ENCODE data around the gene ATP10A. TPM values are rescaled to one million over a fixed set of nuclear protein-coding genes. Genes with fewer than 3 reads are reported as not detected.

The ATP10A gene
- total RNA-seq, 1 donor from 2014 or later = 71.9 TPM

DNA sequence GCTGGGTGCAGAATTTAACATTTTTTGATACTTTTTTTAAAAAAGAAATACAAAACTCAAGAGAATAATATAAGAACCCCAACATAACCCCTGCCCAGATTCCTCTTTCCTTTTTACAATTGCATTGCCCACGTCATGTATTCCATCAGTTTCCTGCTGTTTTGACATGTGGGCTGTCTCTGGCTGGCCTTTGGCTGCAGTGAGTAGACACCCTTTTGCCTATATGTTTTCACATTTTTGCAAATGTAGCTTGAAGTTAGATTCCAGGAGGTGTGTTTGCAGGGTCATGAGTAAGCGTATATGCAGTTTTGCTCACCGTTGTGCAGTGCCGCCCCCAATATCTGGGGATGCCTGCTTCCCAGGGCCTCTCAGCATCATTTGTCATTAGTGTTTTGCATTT is 28.0 kb upstream of the ATP10A start:
- DNase-seq (ENCODE audit: extremely low spot score, unreplicated experiment) = no peak
- peaks cover 6% of the 10 kb centered on the region for H3K4me1 Mint-ChIP-seq (ENCODE audit: unreplicated experiment)
- H3K27ac Mint-ChIP-seq (ENCODE audit: unreplicated experiment) = no peak overlapping the region

DNA sequence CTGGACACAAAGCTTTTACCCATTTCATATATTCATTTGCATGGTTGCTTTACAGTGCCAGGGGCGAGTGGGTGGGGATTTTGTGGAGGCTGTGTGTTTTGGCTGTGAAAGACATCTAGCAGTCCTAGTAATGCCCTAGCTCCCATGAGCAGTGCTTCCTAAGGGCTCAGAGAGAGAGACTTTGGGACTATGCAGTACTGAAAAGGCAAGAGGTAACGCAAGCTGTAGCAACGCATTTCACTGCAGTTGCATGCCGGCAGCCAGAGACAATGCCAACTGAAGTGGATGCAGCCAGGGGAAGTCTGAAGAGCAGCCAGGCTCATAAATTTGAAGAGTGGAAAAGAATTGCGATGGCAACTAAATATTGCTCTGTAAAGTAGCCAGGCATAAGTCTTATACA is 27.4 kb upstream of the ATP10A start:
- no peak for DNase-seq (ENCODE audit: extremely low spot score, unreplicated experiment)
- Mint-ChIP-seq H3K36me3 (ENCODE audit: unreplicated experiment) (no peaks in the 10 kb centered on the region), H3K27me3 (ENCODE audit: unreplicated experiment) (no peaks in the 10 kb centered on the region), H3K27ac (ENCODE audit: unreplicated experiment) (no peak overlapping the region), H3K4me1 (ENCODE audit: unreplicated experiment) (peaks cover 9% of the 10 kb centered on the region), H3K9me3 (ENCODE audit: unreplicated experiment) (peaks cover 11% of the 10 kb centered on the region), H3K4me3 (ENCODE audit: unreplicated experiment) (no peak overlapping the region)
- TF ChIP-seq, protein P1, sequence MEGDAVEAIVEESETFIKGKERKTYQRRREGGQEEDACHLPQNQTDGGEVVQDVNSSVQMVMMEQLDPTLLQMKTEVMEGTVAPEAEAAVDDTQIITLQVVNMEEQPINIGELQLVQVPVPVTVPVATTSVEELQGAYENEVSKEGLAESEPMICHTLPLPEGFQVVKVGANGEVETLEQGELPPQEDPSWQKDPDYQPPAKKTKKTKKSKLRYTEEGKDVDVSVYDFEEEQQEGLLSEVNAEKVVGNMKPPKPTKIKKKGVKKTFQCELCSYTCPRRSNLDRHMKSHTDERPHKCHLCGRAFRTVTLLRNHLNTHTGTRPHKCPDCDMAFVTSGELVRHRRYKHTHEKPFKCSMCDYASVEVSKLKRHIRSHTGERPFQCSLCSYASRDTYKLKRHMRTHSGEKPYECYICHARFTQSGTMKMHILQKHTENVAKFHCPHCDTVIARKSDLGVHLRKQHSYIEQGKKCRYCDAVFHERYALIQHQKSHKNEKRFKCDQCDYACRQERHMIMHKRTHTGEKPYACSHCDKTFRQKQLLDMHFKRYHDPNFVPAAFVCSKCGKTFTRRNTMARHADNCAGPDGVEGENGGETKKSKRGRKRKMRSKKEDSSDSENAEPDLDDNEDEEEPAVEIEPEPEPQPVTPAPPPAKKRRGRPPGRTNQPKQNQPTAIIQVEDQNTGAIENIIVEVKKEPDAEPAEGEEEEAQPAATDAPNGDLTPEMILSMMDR (IDR thresholded peaks at IDR 0.05) = no peak

More for the DNA sequence above, 28.0 kb upstream of the ATP10A start:
- no peaks in the 10 kb centered on the region for H3K36me3 Mint-ChIP-seq (ENCODE audit: unreplicated experiment)
- H3K27me3 Mint-ChIP-seq (ENCODE audit: unreplicated experiment) = no peaks in the 10 kb centered on the region
- no peak overlapping the region for H3K4me3 Mint-ChIP-seq (ENCODE audit: unreplicated experiment)
- TF ChIP-seq, protein P1 (IDR thresholded peaks at IDR 0.05) = no peak
- peaks cover 11% of the 10 kb centered on the region for H3K9me3 Mint-ChIP-seq (ENCODE audit: unreplicated experiment)

DNA sequence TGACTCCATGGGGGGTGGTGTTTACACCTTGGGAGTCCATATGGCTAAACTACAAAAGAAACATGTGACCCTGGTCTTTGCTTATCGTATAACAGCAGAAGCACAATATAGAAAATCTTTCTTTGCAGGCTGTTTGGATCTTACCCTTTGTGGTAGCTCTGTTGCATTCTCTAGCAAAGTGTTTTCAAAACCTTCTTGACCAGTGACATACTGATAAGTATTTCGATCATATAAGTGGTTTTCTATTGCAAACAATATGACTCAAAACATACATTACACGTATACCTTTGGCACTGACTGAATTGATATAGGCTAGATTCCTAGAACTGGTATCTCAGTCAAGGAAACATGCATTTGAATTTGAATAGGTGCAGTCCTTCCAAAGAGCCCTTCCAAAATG is 24.7 kb upstream of the ATP10A start:
- no peak overlapping the region for H3K27ac Mint-ChIP-seq (ENCODE audit: unreplicated experiment)

DNA sequence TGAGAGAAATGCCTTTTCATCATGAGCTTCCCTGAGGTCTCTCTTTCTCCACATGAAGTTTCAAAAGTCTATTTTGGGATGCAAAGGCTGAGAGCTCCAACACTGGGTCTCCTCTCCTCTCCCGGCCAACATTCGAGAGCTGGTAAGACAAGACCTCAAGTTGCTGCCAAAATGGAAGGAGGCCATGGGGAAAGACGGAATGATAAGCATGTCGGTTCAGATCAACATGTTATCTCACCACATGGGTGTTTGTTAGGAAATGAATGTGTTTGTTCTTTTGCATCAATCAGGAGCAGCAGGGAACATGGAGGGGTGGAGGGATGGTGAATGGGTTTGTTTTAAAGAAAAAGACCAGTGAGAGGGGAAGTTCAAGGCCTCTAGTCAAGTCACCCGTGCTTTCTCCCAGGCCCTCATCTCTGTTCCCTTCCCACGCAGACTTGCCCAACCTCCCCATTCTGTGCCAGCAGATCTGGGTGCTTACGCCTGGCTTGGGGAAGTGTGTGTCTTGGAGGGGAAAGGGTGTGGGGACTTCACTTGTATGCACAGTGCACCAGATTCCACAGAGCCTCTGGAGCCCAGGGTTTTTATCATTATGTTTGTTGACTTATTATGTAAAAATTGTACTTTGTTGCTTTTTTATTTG is 23.5 kb upstream of the ATP10A start:
- no peaks in the 10 kb centered on the region for H3K27me3 Mint-ChIP-seq (ENCODE audit: unreplicated experiment)
- no peak for DNase-seq (ENCODE audit: extremely low spot score, unreplicated experiment)
- no peaks in the 10 kb centered on the region for H3K9me3 Mint-ChIP-seq (ENCODE audit: unreplicated experiment)
- H3K27ac Mint-ChIP-seq (ENCODE audit: unreplicated experiment) = no peak overlapping the region
- H3K4me1 Mint-ChIP-seq (ENCODE audit: unreplicated experiment) = peaks cover 39% of the 10 kb centered on the region
- H3K36me3 Mint-ChIP-seq (ENCODE audit: unreplicated experiment) = no peaks in the 10 kb centered on the region
- H3K4me3 Mint-ChIP-seq (ENCODE audit: unreplicated experiment) = no peak overlapping the region
- TF ChIP-seq, protein P1 (IDR thresholded peaks at IDR 0.05) = no peak

More for the DNA sequence above, 24.7 kb upstream of the ATP10A start:
- H3K36me3 Mint-ChIP-seq (ENCODE audit: unreplicated experiment) = no peaks in the 10 kb centered on the region
- H3K9me3 Mint-ChIP-seq (ENCODE audit: unreplicated experiment) = no peaks in the 10 kb centered on the region
- H3K27me3 Mint-ChIP-seq (ENCODE audit: unreplicated experiment) = no peaks in the 10 kb centered on the region
- TF ChIP-seq, protein P1 (IDR thresholded peaks at IDR 0.05) = no peak
- no peak for DNase-seq (ENCODE audit: extremely low spot score, unreplicated experiment)
- no peak overlapping the region for H3K4me3 Mint-ChIP-seq (ENCODE audit: unreplicated experiment)
- peaks cover 33% of the 10 kb centered on the region for H3K4me1 Mint-ChIP-seq (ENCODE audit: unreplicated experiment)

DNA sequence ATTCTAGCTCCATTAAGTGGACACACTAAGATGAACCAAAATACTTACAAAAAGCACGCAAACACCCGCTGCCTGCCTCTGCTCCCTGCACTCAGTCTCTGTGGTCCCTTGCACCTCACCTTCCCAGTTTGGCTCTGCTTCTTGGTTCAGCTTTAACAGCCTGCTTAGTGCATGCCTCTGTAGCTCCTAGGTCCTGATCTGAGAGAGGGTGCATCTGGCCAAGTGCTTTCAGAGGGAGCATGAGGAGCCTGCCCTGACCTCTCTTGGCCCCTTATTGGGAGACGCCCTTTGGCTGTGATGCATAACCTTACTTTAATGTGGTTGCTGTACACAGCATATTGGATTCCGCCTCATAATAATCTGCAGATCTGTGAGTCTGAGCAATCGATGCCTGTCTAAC is 21.2 kb upstream of the ATP10A start:
- Mint-ChIP-seq H3K36me3 (ENCODE audit: unreplicated experiment) (no peaks in the 10 kb centered on the region), H3K27me3 (ENCODE audit: unreplicated experiment) (no peaks in the 10 kb centered on the region), H3K9me3 (ENCODE audit: unreplicated experiment) (no peaks in the 10 kb centered on the region), H3K4me1 (ENCODE audit: unreplicated experiment) (peaks cover 47% of the 10 kb centered on the region), H3K27ac (ENCODE audit: unreplicated experiment) (peak overlapping the region; percentile 81), H3K4me3 (ENCODE audit: unreplicated experiment) (peak overlapping the region; percentile 14)
- no peak for DNase-seq (ENCODE audit: extremely low spot score, unreplicated experiment)
- TF ChIP-seq, protein P1 (IDR thresholded peaks at IDR 0.05) = no peak

All from osteocyte (in vitro differentiated cells).